Measurements from ENCODE around the gene RASL10A.
A peak's percentile ranks its signal among the peaks of the same experiment; 100 is the strongest.
"Not testable (repeated sequence)": the region's sequence is repeated elsewhere in the genome, so short reads cannot be mapped to it uniquely, and the experiment has no call there.

The RASL10A gene, protein sequence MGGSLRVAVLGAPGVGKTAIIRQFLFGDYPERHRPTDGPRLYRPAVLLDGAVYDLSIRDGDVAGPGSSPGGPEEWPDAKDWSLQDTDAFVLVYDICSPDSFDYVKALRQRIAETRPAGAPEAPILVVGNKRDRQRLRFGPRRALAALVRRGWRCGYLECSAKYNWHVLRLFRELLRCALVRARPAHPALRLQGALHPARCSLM

DNA sequence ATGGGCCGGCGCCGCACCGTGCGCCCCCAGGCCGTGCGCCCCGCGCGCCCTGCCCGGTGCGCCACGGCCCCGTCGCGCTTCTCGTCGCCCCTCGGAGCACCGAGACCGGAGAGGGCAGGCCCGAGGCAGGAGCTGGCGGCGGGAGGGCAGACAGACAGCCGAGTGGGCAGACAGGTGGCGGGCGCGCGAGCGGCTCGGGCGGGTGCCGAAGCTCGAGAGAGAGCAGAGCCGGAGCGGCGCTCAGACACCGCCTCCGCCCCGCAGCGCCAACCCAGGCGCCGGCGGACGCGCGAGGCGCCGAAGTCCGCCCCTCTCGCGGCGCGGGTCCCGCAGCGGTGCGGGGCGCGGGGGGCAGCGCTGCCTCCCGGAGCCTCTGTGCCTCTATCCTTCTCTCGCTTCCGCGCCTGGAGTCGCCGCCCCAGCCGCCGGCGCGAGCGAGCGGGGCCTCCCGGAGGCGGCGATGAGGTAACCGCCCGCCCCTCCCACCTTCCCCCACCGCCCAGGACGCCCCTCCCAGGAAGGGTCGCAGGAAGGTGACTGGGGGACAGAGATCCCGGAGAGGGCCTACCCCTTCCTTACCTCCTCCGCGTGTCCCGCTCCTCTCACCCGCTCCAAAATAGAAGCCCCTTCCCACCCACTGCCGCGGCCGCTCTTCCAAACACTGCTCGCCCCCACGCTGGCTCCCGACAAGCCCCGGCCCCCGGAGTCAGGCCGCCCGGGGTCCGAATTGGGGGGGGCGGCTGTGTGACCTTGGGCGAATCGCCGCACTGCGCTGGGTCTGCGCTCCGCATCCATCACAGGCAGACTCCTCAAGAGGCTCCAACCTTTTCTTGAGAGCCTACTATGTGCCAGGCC is at the start of gene RASL10A:
TSS of gene RASL10A (minus strand) at position 412 of the 855 bp plus-strand sequence. CDS start 451 bp downstream, outside the sequence.
- peak in 1 of 56 donors; percentile 68 for DNase-seq

DNA sequence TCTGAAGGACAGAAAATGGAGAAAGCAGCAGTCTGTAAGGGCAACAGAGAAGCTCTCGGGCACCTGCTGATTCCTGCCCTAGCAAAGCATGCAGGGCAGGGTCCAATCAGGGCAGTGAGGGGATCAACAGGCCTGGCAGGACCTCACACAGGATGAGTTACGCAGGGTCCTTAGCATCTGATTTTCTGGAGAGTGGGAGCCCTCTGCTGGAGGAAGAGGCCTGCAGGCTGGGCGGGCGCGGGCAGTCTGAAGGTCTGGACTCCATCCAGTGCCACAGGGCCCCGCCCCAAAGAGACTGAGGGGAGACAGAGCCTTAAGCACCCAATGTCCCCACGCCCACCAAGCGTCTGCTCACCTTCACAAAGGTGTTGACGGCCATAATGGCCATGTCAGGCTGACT is 44.0 kb upstream of the RASL10A start:
- peak in 32 of 56 donors; percentile 12 to 72 (median 32) for DNase-seq

DNA sequence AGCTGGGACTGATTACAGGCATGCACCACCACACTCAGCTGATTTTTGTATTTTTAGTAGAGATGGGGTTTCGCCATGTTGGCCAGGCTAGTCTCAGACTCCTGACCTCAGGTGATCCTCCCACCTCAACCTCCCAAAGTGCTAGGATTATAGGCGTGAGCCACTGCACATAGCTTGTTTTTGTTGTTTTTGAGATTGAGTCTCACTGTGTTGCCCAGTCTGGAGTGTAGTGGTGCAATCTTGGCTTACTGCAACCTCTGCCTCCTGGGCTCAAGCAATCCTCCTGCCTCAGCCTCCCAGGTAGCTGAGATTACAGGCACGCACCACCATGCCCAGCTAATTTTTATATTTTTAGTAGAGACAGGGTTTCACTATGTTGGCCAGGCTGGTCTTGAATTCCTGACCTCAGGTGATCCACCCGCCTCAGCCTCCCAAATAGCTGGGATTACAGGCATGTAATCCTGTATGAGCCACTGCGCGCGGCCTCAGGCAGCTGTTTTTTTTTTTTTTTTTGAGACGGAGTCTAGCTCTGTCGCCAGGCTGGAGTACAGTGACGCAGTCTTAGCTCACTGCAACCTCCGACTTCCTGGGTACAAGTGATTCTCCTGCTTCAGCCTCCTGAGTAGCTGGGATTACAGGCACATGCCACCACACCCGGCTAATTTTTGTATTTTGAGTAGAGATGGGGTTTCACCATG is 41.8 kb upstream of the RASL10A start:
- DNase-seq, result not testable (repeated sequence)

DNA sequence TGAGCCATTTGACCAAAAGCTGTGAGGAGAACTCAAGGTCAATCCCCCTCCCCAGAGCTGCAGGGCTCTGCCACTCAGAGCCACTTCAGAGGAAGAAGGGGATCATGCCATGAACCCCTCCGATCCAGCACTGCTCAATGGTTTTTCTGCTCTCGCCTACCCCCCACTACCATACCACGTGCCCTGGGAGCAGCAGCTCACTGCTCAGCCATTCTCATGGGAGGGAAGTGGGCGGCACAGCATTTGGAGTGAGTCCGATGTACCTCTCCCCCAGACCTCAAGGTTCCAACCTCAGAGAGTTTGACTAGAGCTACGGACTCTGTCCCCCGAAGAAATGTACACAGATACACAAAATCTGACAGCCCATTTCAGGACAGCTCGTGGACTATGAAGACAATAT is 38.4 kb upstream of the RASL10A start:
- peak in 1 of 56 donors; percentile 23 for DNase-seq

DNA sequence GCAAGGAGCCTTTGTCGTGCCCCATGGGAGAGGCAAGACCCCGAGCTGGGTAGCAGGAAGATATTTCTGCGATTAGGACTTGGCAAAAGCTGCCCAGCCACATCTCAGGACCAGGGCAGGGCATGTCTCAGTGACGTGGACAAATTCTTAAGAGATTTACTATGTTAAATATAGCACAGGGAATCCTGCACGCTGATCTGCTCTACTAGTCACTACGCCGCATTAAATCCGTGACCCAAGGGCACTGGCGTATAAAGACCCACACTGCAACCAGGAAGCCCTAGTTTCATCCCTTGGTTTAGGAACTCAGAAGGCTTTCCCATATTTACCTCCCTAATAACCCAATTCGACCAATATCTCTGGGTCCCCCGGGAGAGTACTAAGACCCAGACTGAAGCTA is 37.8 kb upstream of the RASL10A start:
- no peak for DNase-seq

DNA sequence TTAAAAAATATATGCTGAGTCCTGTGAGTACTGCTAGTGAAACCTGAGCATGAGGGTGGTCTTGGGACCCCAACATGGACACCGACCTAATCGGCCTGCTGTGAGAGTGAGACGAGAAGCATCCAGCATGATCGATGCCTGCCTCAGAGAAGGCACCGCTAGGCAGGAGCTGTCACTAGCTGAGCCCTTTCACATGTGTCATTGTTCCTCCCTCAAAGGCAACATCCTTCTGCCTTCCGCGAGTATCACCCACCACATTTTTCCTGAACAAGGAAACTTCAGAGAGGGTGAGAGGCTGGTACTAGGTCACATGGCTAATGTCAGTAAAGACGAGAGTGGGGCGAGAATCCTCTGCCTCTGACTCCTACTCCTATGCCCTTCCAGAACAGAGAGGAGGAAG is 37.3 kb upstream of the RASL10A start:
- peak in 19 of 56 donors; percentile 14 to 72 (median 41) for DNase-seq

DNA sequence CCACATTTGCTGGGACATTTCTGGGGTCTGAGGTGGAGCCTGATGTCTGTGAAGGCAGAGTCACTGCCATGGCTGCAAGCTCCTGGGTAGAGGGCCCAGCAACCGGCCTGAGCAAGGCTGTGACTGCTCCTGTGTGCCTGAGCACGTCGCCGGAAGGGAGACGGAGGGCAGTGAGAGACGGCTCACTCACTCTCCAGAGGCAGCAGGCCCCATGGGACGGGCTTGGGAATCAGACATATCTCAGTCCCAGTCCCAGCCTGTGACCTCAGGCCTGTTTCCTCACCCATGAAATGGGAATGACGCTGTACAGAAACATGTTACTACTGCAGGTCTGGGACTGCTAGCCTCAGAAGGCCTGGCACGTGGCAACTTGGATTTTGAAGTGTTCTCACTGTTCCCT is 36.4 kb upstream of the RASL10A start:
- no peak for DNase-seq

DNA sequence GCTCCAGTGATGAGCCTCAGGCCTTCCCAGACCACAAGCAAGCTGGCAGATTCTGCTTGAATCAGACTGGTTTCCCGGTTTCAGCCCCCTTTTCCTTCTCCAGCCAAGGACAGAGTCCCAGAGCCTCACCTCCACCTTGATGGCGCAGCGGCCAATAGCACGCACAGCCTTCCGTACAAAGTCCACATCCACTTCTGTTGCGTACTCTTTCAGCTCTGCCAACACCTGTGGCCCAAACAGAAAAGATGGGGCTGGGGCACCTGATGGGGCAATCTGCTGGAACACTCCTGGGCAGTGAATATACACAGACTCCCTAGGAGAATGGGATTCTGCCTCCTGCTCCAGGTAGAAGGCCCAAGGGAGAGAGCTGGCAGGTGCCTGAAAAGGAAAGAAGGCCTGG is 35.5 kb upstream of the RASL10A start:
- no peak for DNase-seq

DNA sequence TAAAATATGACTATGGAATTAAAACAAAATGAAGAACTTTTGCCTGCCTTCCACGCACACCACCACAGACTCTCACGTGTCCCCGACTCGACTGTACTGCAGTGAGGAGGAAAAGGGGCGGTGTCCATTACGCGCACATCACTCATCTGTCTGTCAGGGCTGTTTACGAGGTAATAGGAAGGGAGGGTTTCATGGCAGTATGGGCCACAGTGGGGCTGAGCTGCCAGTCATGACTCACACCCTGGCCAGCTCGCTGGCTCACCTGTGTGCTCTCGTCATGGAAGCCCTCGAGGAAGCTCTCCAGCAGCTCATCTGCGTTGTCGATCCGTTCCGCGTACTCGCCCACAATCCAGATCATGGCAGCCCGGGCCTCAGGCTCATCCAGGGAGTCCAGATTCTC is 33.5 kb upstream of the RASL10A start:
- no peak for DNase-seq

DNA sequence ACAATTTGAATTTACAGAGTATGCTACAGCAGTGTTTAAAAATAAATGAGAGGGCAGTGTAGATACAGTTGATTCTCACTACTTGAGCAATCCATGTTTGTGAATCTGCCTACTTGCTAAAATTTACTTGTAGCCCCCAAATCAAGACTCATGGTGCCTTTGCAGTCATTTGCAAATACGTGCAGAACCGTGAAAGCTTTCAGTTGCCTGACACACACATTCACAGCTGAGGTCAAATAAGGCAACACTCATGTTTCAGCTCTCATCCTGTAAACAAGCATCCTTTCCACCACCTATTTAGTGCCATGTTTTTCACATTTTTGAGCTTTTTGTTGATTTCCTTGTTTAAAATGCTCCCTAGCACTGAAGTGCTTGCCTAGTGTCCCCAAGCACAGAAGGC is 32.5 kb upstream of the RASL10A start:
- DNase-seq, result no peak

DNA sequence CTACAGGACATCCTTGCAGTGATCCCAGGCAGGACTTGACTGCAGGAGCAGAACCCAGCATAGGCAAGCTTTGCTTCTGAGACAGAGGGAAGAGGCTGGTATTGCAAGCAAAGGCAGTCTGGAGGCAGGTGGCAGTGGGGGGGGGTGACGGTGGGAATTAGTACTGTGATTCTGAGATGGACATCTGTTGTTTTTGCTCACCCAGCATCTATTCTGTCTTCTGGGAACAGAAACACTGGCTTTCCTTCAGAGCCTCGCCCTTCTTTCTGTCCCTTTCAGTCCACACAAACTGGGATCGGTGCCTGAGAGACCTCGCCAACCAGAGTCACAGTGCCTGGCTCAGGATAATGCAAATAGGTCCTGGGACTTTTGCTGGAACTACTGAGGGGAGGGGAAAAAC is 31.2 kb upstream of the RASL10A start:
- peak in 44 of 56 donors; percentile 24 to 79 (median 49) for DNase-seq

DNA sequence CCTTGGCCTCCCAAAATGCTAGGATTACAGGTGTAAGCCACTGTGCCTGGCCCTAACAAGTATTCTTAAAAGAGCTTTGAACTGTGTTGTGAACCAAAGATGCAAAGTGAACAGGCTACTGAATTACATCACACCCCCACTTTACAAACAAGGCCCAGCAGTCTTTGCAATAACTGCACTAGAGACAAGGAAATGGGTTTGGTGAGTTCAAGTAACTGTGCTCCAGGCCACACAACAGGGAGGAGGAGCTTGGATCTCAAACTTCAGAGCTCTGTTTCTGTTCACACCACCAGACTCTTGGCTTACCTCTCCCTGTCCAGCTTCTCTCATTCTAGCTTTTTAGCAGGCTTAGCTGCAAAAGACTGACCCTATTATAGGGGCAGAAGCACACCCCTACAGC is 30.4 kb upstream of the RASL10A start:
- peak in 7 of 56 donors; percentile 22 to 51 (median 32) for DNase-seq

DNA sequence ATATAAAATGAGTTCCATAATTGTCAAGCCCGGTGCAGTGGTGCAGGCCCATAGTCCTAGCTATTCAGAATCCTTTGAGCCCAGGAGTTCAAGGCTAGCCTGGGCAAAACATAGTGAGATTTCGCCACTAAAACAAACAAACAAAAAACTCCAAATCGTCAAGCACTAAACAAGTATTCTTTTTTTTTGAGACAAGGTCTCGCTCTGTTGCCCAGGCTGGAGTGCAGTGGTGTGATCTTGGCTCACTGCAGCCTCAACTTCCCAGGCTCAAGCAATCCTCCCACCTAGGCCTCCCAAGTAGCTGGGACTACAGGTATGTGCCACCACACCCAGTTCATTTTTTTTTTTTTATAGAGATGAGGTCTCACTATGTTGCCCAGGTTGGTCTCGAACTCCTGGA is 29.4 kb upstream of the RASL10A start:
- DNase-seq, result not testable (repeated sequence)

DNA sequence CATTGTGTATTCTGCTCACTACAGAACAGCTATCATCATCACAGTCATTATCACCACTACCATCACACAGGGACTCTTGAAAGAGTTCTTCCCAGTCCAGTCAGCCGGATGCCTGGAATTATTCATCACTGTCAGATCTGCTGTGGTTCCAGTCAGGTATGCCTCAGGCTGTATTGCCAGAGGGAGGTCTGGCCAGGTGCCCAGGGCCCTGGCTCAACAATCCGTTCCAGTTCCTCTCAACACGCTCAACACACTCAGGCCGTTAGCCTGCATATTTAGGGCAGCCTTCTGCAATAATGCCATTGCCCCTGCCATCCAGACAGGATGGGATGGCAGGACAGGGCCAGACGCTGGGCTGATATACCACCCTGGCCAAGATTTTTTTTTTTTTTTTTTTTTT is 28.6 kb upstream of the RASL10A start:
- DNase-seq, result peak in 29 of 56 donors; percentile 9 to 74 (median 30)

DNA sequence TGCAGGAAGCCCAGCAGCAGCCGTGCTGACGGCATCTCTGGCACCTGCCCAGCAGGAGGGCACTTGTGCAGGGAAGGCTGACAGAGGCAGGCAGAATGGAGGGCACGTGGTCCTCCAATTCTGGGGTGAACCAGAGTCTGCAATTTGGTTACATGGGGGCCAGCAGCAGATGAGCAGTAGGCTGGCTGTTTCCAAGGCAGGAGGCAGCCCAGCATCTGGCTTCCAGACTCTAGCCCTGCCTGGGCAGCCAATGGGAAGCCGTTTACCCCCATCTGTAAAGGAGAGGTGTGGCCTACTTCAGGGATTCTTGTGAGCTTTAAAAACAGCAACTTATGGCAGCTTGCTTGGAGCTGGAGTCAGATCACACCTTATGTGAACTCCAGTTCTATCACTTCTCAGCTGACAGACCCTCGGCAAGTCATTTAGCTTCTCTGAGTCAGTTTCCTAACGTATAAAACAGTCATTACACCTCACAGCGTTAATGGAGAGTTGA is 27.9 kb upstream of the RASL10A start:
- DNase-seq, result peak in 29 of 56 donors; percentile 14 to 74 (median 36)

DNA sequence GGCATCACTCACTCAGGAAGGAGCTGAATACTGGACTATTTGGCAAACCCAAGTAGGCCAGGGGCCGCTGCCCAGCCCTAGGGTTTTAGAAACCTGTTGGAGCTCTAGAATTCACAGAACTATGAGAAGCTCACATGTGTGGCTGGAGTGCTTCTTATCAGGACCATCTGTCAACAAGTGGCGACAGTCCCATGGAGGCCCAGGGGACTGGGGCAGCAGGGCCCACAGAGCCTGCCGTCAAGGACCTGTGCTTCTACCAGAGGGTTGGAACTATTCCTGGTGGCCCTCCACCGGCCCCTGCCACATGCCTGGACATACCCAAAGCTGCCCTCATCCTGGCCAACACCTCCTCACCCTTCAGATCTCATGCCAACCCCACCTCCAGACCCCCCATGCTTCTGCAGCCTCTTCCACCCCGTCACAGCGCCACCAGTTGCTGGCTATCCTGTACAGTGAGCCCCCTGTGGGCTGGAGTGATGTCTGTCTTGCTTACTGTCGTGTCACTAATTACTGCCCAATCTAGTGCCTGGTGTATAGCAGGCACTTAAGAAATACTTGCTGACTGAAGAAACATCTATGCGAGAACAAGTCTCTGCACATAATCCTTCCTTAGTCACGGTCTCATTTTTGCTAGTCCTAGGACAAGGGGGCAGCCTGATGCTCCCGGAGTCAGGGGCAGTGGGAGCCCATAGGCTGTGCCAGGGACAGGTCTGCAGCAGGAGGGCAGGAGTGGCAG is 27.2 kb upstream of the RASL10A start:
- no peak for DNase-seq

DNA sequence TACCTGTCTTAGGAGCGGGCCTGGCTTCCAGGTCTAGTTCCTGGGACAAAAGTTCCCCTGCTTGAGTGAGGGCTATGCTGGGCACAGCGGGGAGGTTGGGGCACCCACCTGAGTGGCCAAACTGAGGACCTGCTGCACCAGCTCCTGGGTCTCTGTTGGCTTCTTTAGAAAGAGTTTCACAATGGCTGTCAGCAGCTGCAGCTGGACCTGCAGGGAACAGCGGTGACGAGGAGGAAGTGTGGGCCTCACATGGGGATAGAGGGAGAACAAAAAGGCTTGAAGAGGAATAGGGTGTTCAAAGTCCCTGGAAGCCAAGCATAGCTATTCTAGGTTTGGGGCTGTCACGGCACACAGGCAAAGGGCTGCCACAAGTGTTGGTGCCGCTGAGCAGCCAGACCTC is 26.7 kb upstream of the RASL10A start:
- DNase-seq, result no peak

DNA sequence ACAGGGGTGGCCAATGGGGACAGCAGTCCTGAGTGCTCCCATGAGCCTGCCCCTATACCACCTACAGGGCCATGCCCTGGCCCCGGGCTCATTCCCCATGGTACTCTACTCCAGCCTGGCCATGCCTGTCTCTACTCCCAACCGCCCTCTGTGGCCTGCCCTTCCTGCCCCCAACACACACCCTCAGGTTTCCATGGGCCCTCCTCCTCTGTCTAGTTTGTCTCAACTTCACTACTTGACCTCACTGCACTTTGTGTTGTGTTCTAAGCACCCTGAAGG is 26.3 kb upstream of the RASL10A start:
- DNase-seq, result no peak

DNA sequence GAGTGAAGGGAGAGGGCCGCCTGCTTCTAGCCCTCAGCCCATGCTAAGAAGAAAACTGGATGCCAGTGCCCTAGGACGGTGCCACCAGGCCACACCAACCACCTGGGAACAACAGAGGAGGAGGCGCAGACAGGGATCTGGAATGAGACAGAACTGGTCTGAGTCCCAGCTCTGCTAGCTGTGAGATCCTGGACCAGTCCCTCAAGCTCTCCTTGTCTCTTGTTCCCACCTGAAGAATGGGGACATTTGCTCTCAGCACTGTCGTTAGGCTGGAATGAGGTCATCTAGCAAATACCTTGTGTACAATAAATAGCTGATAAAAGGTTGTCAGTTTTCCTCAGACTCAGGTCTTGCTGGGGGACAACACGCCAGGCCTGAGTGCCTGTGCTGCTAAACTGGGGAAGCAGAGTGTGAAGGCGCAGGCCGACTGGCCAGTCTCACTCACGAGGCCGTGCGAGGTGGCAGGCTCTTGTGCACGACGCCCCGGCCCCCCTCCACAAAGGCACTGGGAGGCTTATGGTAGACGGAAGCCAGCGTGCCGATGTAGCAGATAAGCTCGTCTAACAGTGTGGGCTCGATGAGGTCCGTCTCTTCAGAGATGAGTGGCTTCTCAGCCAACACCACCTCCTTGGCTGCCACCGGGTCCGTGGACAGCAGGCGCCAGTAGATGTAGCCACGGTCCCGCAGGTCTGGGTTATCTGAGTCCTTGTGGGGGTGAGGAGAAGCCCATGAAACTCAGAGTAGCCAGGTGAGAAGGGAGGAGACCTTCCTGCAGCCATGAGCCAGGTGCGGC is 25.8 kb upstream of the RASL10A start:
- DNase-seq, result no peak

DNA sequence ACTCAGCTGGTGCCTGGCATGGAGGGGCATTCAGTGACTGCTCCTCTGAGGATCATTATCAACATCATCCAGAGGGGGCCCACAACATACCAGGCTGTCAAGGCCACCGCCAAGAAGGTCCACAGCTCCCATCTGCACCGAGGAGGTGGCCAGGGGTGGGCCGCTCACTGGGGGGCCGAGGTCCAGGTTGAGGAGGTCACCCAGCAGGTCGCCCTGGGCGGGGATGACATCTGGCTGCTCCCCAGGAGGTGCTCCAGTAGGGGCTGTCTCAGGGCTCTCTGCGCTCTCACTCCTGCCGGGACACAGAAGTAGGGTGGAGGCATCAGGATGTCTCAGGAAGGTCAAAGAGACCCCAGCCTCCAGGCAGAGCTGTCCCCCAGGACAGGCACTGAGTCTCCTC is 25.1 kb upstream of the RASL10A start:
- no peak for DNase-seq

Data from nucleus accumbens (tissue), 56 donors.